GM12865 (cell line): ENCODE data around the gene ANXA4.
A peak's percentile ranks its signal among the peaks of the same experiment; 100 is the strongest.
"Not testable (repeated sequence)": the region's sequence is repeated elsewhere in the genome, so short reads cannot be mapped to it uniquely, and the experiment has no call there.

Experiments
- DNase-seq: peaks from one replicate; pipeline ENCODE4 v3.0.0; 2010; ENCODE audit warnings: low read depth
- H3K4me3 ChIP-seq: 2 replicates; pipeline ENCODE4 v1.5.1; 2011; ENCODE audit warnings: mild to moderate bottlenecking, low read depth, low read length, control low read depth
- TF ChIP-seq, protein P1 (sequence below): IDR thresholded peaks from 2 replicates; pipeline ENCODE4 v1.5.1; 2011; ENCODE audit warnings: low read length, control low read depth, low read depth, inconsistent platforms; ENCODE audit not compliant: insufficient read depth; ENCODE audit errors: missing control alignments

ANXA4 gene

DNA sequence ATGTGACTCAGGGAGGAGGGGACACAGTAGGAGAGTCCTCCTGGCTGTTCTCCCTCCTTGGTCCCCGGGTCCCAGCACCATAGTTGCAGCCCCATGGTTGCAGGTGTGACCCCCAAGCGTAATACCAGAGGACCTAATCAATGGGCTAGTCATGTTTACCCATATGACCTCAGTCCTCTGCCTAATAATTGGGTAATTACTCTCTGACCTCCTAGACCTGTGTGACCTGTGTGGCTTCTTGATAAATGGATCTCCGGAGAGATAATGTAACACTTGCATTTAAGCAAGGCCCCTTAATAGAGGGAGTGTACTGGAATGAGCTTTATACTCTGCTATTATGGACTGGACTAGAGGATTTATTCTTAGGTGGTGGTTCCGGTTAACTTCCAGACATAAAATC, 55.3 kb downstream of the ANXA4 start:
- peak overlapping the region; percentile 42; the same call in 1 of the 2 replicates for H3K4me3 ChIP-seq
- TF ChIP-seq, protein P1, sequence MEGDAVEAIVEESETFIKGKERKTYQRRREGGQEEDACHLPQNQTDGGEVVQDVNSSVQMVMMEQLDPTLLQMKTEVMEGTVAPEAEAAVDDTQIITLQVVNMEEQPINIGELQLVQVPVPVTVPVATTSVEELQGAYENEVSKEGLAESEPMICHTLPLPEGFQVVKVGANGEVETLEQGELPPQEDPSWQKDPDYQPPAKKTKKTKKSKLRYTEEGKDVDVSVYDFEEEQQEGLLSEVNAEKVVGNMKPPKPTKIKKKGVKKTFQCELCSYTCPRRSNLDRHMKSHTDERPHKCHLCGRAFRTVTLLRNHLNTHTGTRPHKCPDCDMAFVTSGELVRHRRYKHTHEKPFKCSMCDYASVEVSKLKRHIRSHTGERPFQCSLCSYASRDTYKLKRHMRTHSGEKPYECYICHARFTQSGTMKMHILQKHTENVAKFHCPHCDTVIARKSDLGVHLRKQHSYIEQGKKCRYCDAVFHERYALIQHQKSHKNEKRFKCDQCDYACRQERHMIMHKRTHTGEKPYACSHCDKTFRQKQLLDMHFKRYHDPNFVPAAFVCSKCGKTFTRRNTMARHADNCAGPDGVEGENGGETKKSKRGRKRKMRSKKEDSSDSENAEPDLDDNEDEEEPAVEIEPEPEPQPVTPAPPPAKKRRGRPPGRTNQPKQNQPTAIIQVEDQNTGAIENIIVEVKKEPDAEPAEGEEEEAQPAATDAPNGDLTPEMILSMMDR, result no peak
- no peak for DNase-seq

DNA sequence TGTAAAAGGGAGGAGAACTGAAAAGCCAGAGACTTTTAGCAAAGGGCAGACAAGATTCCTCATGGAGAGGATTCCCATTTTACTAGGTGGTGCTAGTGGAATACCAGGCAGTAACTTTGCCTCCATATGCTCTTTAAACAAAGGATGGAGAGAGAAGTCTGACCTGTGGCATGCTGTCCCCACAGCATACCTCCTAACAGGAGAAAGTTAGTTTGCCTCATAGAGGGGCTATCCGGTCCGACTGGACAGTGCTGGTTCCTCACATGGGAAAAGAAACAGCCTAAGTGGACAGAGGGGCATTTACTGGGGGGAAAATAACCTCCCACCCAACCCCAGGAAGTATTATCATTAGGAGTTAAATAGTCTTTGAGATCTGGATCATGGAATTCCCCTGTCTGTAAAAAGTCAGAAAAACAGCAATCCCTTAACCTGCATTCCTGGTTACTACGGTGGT, 55.9 kb downstream of the ANXA4 start:
- DNase-seq, result no peak
- TF ChIP-seq, protein P1, result no peak
- peak overlapping the region; percentile 42 for H3K4me3 ChIP-seq

DNA sequence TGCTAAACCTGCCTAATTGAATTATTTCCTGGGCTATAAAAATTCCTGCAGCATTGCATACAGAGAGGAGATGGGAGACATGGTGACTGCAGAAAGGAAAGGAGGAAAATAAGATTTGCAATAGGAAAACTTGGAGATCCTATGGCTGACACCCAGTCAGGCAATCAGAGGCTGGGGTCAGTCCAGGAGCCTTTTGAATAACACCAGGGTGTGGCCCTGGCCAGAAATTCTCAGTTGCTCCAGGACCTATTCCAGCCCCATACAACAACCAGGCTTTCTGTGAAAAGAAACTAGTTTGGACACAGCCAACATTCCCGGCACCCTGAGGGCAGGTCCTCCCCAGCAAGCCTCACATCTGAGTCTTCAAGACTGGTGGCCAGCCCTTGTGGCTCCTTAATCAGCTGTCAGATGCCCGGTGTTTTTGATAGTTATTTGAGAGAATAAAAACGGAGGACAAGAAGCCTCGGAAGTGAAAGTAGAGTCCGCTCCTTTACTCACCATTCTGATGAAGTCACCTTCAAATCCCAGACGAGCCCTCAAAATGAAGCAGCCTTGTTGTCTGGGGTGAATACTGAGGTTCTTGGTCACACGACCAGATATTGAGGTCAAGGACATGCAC, 56.5 kb downstream of the ANXA4 start:
- peak overlapping the region; percentile 42 for H3K4me3 ChIP-seq

DNA sequence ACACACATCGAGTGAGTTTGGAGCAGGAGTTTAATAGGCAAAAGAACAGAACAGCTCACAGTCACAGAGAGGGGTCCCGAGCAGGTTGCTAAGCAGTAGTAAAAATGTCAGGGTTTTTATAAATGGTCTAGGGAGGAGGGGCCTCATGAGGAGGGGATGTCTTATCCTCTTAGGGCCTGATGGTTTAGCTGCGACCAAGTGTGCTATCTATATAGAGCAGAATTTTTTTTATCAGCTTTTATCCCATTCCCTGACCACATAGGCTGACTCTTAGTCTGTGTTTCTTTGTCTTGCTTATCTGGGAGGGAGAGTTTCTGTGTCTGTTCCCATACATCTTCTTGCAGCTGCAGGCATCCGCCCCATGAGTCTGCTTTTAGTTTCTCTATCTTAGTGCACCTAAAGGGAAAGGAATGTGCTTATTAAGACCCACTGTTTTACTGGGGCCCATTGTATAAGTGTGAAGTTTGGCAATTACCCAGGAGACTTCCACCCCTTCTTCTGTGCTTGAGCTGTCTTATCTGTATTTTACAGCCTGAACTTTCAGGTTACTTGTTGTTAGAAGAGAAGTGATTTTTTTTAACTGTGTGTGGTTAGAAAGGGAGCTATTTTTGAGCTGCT, 57.1 kb downstream of the ANXA4 start:
- H3K4me3 ChIP-seq, result peak overlapping the region; percentile 42
- TF ChIP-seq, protein P1, result no peak
- peak; percentile 73 for DNase-seq

More for the DNA sequence above, 56.5 kb downstream of the ANXA4 start:
- DNase-seq, result no peak
- TF ChIP-seq, protein P1, result no peak

DNA sequence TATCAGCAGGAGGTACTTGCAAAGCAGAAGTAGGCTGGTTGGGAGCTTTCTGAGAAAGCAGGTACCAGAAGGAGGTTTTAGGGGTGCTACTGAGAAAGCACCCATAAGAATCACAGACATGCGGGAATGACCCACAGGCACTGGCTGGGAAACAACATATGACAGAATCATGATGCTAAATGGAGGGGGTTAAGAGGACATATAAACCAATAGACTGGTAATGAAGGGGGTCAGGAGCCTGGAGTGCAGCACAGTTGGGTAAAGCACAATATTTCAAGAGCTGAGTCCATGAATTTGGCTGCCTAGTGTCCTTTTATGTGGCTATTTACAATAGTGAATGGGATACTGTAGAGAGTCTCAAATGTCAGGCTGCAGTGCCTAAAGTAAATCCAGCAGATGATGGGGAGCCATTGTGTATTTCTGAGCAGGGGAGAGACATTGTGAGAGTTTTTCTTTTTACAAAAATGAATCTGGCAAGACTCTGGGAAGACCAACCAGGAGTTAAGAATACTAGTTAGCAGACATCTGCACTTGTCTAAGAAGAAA, 59.9 kb downstream of the ANXA4 start:
- no peak overlapping the region for H3K4me3 ChIP-seq
- peak; percentile 5 for DNase-seq
- TF ChIP-seq, protein P1, result no peak

DNA sequence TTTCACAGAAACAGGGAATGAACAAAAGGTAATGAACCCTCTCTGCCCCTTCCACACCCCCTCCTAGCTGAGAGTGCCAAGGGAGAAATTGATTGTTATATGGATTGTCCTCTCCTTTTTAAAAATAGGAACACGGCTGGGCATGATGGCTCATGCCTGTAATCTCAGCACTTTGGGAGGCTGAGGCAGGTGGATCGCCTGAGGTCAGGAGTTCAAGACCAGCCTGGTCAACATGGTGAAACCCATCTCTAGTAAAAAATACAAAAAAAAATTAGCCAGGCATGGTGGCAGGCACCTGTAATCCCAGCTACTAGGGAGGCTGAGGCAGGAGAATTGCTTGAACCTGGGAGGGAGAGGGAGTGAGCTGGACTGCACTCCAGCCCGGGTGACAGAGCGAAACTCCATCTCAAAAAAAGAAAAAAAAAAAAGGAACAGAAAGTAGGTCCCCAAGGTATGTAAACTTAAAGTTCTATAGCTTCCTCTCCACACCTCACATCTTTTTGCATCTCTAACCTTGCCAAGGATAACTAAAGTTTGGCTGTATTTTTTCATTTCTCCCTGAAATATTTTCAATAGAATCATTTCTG, 60.9 kb downstream of the ANXA4 start:
- not testable (repeated sequence) for H3K4me3 ChIP-seq
- peak; percentile 58 for DNase-seq

DNA sequence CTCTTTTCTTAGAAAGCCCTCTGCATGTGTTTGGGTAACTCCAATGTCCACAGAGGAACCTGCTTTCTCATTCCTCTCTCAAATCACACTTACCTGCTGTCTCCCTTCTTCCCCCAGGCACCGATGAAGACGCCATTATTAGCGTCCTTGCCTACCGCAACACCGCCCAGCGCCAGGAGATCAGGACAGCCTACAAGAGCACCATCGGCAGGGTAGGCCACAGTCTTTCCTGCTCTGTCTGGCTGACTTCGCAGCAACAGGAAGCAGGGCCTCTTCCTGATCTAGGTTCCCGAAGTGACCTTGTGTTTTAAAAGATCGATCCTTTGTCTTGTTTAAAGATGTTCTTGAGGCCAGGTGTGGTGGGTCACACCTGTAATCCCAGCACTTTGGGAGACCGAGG, 62.5 kb downstream of the ANXA4 start:
- H3K4me3 ChIP-seq, result no peak overlapping the region
- DNase-seq, result no peak
- TF ChIP-seq, protein P1, result no peak
